ENCODE measurements around the gene RSPH1.

Gene RSPH1

DNA sequence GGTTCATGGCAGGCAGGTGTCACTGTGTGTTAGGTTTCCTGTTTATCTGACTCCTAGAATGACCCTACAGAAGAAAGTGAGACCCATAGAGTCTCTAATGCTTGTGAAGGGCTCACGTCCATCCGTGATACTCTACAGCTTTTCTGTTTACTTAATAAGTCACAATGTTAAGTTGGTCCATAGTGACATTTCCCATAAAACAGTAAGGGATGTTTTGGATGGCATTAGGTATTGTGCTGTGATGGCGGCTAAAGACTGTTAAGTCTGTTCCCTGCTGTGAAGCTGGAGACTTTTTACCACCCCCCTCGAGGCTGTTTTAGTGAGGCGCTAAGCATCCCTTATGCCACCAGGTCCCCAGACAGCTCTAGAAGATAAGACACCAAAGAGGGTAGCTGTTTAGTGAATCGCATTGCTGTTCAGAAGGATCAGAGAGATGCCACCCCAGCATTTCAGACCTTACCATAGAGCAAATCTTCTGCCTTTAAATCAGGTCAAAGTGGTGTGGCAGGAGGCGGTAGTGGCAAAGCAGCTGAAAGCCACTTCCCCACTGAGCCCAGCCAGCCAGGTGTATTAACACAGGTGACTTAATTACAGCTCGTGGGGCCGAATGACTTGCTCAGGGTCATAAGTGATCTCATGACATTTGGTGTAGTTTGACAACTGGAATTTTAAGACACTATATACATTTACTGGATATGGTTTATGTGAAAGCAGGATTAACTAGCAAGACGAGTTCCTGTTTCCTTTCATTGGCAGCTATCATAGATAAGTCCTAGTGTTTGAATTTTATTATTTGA is 42.7 kb upstream of the RSPH1 start:
- DNase-seq (ENCODE audit: low spot score) = no peak
- TF ChIP-seq, protein P1, sequence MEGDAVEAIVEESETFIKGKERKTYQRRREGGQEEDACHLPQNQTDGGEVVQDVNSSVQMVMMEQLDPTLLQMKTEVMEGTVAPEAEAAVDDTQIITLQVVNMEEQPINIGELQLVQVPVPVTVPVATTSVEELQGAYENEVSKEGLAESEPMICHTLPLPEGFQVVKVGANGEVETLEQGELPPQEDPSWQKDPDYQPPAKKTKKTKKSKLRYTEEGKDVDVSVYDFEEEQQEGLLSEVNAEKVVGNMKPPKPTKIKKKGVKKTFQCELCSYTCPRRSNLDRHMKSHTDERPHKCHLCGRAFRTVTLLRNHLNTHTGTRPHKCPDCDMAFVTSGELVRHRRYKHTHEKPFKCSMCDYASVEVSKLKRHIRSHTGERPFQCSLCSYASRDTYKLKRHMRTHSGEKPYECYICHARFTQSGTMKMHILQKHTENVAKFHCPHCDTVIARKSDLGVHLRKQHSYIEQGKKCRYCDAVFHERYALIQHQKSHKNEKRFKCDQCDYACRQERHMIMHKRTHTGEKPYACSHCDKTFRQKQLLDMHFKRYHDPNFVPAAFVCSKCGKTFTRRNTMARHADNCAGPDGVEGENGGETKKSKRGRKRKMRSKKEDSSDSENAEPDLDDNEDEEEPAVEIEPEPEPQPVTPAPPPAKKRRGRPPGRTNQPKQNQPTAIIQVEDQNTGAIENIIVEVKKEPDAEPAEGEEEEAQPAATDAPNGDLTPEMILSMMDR (IDR thresholded peaks at IDR 0.05; ENCODE audit: extremely low read depth, insufficient read depth, missing control alignments) = no peak
- in situ Hi-C loops (cut with MboI; ENCODE audit: low pct_unique_long_range_greater_than_20kb, low sequenced_read_pairs, unreplicated experiment) = no loop called here

DNA sequence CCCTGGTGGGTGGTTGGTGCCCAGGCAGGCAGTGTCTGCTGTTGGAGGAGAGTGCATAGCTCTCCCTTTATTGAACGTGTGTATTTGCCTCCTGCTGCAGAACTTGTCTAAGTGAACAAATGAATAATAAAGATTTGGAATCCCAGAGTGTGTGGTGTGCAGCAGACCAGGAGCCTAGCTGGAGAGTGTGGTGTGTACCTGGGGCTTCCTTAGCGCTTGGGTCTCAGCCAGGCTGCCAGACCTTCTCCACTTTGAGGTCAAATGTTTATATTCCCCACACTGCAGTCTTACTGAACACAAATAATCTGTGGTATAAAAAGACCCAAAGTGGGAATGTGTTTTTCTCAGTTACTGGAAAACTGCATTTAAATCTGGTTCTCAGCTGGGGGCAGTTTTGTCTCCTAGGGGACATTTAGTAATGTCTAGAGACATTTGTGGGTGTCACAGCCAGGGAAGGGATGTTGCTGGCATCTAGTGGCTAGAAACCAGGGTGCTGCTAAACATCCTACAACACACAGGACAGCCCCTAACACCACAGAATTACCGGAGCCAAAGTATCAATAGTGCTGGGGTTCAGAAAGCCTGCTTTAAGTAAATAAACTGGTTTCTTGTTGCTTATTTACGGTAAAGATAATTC is 41.2 kb upstream of the RSPH1 start:
- in situ Hi-C loops (cut with MboI; ENCODE audit: low pct_unique_long_range_greater_than_20kb, low sequenced_read_pairs, unreplicated experiment) = no loop called here
- peak; percentile 68 for DNase-seq (ENCODE audit: low spot score)
- TF ChIP-seq, protein P1 (IDR thresholded peaks at IDR 0.05; ENCODE audit: extremely low read depth, insufficient read depth, missing control alignments) = peak; percentile 61

GRCh38 chr21:42536601-42537000 is 40.6 kb upstream of the RSPH1 start:
- no peak for DNase-seq (ENCODE audit: low spot score)
- in situ Hi-C loops (cut with MboI; ENCODE audit: low pct_unique_long_range_greater_than_20kb, low sequenced_read_pairs, unreplicated experiment) = no loop called here

DNA sequence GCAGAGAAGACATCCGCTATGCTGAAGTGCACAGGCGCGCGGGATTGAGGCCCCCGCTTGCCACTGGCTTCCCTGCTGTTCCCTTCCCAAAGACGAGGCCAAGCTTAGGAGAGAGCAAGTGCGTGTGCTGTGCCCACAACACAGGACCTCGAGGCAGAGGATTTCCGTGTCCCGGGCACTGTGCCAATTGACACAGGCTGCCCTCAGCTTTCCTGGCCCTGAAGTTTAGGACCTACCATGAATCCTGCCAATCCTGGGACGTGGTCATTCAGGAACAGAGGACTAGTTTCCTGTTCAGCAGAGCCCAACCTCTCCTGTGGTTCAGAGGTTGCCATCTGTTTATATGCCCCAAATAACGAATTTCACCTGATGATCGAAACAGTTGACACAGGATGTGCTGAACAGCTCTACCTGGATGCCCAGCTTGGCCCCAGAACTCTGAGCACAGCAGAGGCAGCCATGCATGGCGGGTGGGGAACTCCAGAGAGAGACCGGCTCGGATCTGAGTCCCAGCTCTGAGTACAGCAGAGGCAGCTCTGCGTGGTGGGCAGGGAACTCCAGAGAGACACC is 39.7 kb upstream of the RSPH1 start:
- in situ Hi-C loops (cut with MboI; ENCODE audit: low pct_unique_long_range_greater_than_20kb, low sequenced_read_pairs, unreplicated experiment) = no loop called here
- DNase-seq (ENCODE audit: low spot score) = peak; percentile 78
- TF ChIP-seq, protein P1 (IDR thresholded peaks at IDR 0.05; ENCODE audit: extremely low read depth, insufficient read depth, missing control alignments) = no peak

More at GRCh38 chr21:42536601-42537000, 40.6 kb upstream of the RSPH1 start:
- TF ChIP-seq, protein P1 (IDR thresholded peaks at IDR 0.05; ENCODE audit: extremely low read depth, insufficient read depth, missing control alignments) = no peak

- TF ChIP-seq, protein P1 (IDR thresholded peaks at IDR 0.05; ENCODE audit: extremely low read depth, insufficient read depth, missing control alignments) = no peak
- in situ Hi-C loops (cut with MboI; ENCODE audit: low pct_unique_long_range_greater_than_20kb, low sequenced_read_pairs, unreplicated experiment) = no loop called here
These were observed 38.7 kb upstream of the RSPH1 start for GRCh38 chr21:42534421-42535378.

GRCh38 chr21:42533963-42534355 is 37.9 kb upstream of the RSPH1 start:
- in situ Hi-C loops (cut with MboI; ENCODE audit: low pct_unique_long_range_greater_than_20kb, low sequenced_read_pairs, unreplicated experiment) = no loop called here
- TF ChIP-seq, protein P1 (IDR thresholded peaks at IDR 0.05; ENCODE audit: extremely low read depth, insufficient read depth, missing control alignments) = no peak
- no peak for DNase-seq (ENCODE audit: low spot score)

More at GRCh38 chr21:42534421-42535378, 38.7 kb upstream of the RSPH1 start:
- DNase-seq (ENCODE audit: low spot score) = peak; percentile 80
